NT2/D1 (cell line): ENCODE measurements around the gene BCDIN3D.
"Not testable (repeated sequence)": the region's sequence is repeated elsewhere in the genome, so short reads cannot be mapped to it uniquely, and the experiment has no call there.

ENCODE experiments used
- SUZ12 ChIP-seq: IDR thresholded peaks from 2 replicates; pipeline ENCODE4 v1.6.1; 2011; ENCODE audit not compliant: insufficient read length, insufficient read depth; ENCODE audit errors: extremely low read depth
- ZNF274 ChIP-seq: IDR thresholded peaks from 2 replicates; pipeline ENCODE4 v1.6.1; 2011; ENCODE audit warnings: mild to moderate bottlenecking, low read depth, low read length

DNA sequence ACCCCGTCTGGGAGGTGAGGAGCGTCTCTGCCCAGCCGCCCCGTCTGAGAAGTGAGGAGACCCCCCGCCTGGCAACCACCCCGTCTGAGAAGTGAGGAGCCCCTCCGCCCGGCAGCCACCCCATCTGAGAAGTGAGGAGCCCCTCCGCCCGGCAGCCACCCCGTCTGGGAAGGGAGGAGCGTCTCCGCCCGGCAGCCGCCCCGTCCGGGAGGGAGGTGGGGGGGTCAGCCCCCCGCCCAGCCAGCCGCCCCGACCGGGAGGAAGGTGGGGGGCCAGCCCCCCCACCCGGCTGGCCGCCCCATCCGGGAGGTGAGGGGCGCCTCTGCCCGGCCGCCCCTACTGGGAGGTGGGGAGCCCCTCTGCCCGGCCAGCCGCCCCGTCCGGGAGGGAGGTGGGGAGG is 18.0 kb upstream of the BCDIN3D start:
- TF ChIP-seq ZNF274, SUZ12: not testable (repeated sequence)
